PC-3 (cell line): ENCODE measurements around the gene PDE6G. TPM values are rescaled to one million over a fixed set of nuclear protein-coding genes. Genes with fewer than 3 reads are reported as not detected.
A peak's percentile ranks its signal among the peaks of the same experiment; 100 is the strongest.

ENCODE experiments used
- ATAC-seq: fragments of 200-7000 bp; cut with Tn5 transposase; 2 replicates; pipeline ENCODE4 v1.9.1; 2020; ENCODE audit warnings: mild to moderate bottlenecking, moderate library complexity
- Bru-seq: library from RNA; stranded (reverse); fragments of 400-500 nt; gene quantifications from one replicate; lab custom pipeline; 2021; lab: Mats Ljungman, UMichigan
- BruChase-seq, 2 experiments: library from RNA; stranded (reverse); fragments of 400-500 nt; gene quantifications; one replicate each; lab custom pipeline; 2021; lab: Mats Ljungman, UMichigan
- BruUV-seq: library from RNA; stranded (reverse); fragments of 400-500 nt; replicated peaks from 2 replicates; lab custom pipeline; 2021; lab: Mats Ljungman, UMichigan
- CTCF ChIA-PET: fragments of 300-600 bp; sonication (Branson Sonifier 250); formaldehyde crosslinking; loops from one replicate; lab custom pipeline; 2022; ENCODE audit warnings: antibody characterized with exemption; lab: Charles Lee
- POLR2A ChIA-PET: fragments of 300-600 bp; sonication (Branson Sonifier 250); formaldehyde crosslinking; loops from one replicate; lab custom pipeline; 2022; ENCODE audit warnings: antibody characterized with exemption; ENCODE audit not compliant: unreplicated experiment; lab: Charles Lee
- DNase-seq: peaks from one replicate; pipeline ENCODE4 v3.0.0-alpha.2; 2015
- H2AFZ ChIP-seq: fragments of 300-600 bp; sonication (generic); 2 replicates; pipeline ENCODE4 v1.6.0; 2016; ENCODE audit warnings: antibody characterized with exemption, low read length
- H3F3A ChIP-seq: fragments of 300-600 bp; sonication (generic); one replicate; pipeline ENCODE4 v1.6.0; 2017; ENCODE audit warnings: antibody characterized with exemption, low read length, control low read depth, mild to moderate bottlenecking; ENCODE audit not compliant: unreplicated experiment
- H3K27ac ChIP-seq: fragments of 300-600 bp; sonication (generic); 2 replicates; pipeline ENCODE4 v1.5.1; 2016; ENCODE audit warnings: mild to moderate bottlenecking, low read length
- H3K27me3 ChIP-seq: fragments of 300-600 bp; sonication (generic); 2 replicates; pipeline ENCODE4 v1.6.1; 2016; ENCODE audit warnings: low read length, mixed read lengths
- H3K36me3 ChIP-seq: fragments of 300-600 bp; sonication (generic); 2 replicates; pipeline ENCODE4 v1.6.1; 2016; ENCODE audit warnings: low read depth, mixed run types, low read length, mixed read lengths
- H3K4me1 ChIP-seq: fragments of 300-600 bp; sonication (generic); 2 replicates; pipeline ENCODE4 v1.5.1; 2016; ENCODE audit warnings: low read length; ENCODE audit not compliant: insufficient read depth
- H3K4me2 ChIP-seq: fragments of 300-600 bp; sonication (generic); 2 replicates; pipeline ENCODE4 v1.6.0; 2016; ENCODE audit warnings: low read length
- H3K4me3 ChIP-seq: fragments of 300-600 bp; sonication (generic); 2 replicates; pipeline ENCODE4 v1.5.1; 2016; ENCODE audit warnings: mild to moderate bottlenecking, low read length, mixed read lengths
- H3K79me2 ChIP-seq: fragments of 300-600 bp; sonication (generic); 2 replicates; pipeline ENCODE4 v1.6.1; 2017; ENCODE audit warnings: low read length, mixed read lengths
- H3K9ac ChIP-seq: fragments of 300-600 bp; sonication (generic); 2 replicates; pipeline ENCODE4 v1.6.0; 2016; ENCODE audit warnings: mild to moderate bottlenecking, low read length
- H3K9me2 ChIP-seq: fragments of 300-600 bp; sonication (generic); replicated peaks from 2 replicates; pipeline ENCODE4 v1.6.1; 2016; ENCODE audit warnings: mixed run types, low read length, mixed read lengths
- H3K9me3 ChIP-seq: fragments of 300-600 bp; sonication (generic); 2 replicates; pipeline ENCODE4 v1.6.1; 2016; ENCODE audit warnings: low read length, mixed read lengths
- H4K20me1 ChIP-seq: fragments of 300-600 bp; sonication (generic); 2 replicates; pipeline ENCODE4 v1.6.1; 2016; ENCODE audit warnings: low read length, mixed read lengths
- EZH2 ChIP-seq: fragments of 300-600 bp; sonication (generic); IDR thresholded peaks from one replicate; pipeline ENCODE4 v1.6.1; 2017; ENCODE audit warnings: antibody characterized with exemption, mild to moderate bottlenecking, low read length; ENCODE audit not compliant: unreplicated experiment
- EZH2phosphoT487 ChIP-seq: fragments of 300-600 bp; sonication (generic); IDR thresholded peaks from 2 replicates; pipeline ENCODE4 v1.6.1; 2018; ENCODE audit warnings: mild to moderate bottlenecking, antibody characterized with exemption, low read length, borderline replicate concordance
- intact Hi-C: fragments of 100-400 bp; cut with micrococcal nuclease; formaldehyde crosslinking; loops from 2 replicates; pipeline ENCODE4 v1.9.0; 2023
- long read RNA-seq: library from polyadenylated mRNA; unstranded; transcript quantifications from one replicate; pipeline ENCODE4 v2.0.0, GENCODE V29; 2021; ENCODE audit not compliant: unreplicated experiment
- total RNA-seq: library from RNA; depleted of rRNA; stranded (reverse); fragments of >200 nt; gene quantifications from 2 replicates; pipeline ENCODE4 v1.2.3, GENCODE V29; 2014; rRNA removed
- TF ChIP-seq, protein P1 (sequence below): fragments of 300-600 bp; sonication (generic); conservative IDR thresholded peaks from 2 replicates; pipeline ENCODE4 v1.5.1; 2017; ENCODE audit warnings: antibody characterized with exemption, low read depth, mild to moderate bottlenecking, low read length

PDE6G gene
- total RNA-seq (3.0 TPM in 1 of 2 replicates, not detected in the other), Bru-seq, nascent RNA (percentile 30 among the genes with signal in this experiment), BruChase-seq, experiment 1, labeled RNA remaining after a 6-hour chase (percentile 51 among the genes with signal in this experiment), BruChase-seq, experiment 2, labeled RNA remaining after a 2-hour chase (percentile 38 among the genes with signal in this experiment)
- long read RNA-seq, partial matches to known transcripts = 0 of 12 reads
- long read RNA-seq, other reads (novel, unspliced or antisense) = 12 of 12 reads

DNA sequence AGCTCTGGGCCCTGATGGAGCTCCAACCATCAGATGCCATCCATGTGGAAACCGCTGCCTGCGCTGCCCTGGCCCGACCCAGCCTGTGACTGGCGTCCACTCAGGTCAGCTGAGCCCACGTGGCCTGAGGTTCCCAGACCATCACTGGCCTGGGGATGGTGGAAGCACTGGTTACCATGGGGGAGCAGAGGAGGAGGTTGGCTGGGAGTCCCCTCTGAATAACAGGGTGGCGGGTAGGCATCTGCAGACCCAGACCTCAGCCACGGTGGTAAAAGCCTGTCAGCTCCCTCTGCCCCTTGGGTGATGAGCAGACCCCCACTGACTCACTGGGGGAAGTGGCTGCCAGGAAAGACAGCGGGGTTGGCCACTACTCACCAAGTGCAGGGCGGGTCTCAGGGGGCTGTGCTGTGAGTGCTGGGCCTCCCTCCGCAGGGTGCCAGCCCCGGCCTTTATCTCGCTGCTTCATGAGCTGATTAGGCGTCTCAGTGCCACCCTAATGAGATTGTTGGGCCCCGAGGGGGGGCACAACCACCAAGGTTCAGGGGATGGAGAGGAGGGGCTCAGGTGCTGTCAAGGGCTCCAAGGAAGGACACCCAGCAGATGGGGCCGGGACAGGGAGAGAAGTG is at the start of gene PDE6G:
TSS of gene PDE6G (minus strand) at position 425 of the 626 bp plus-strand sequence. CDS start 3,237 bp downstream, outside the sequence.
- Histone ChIP-seq H4K20me1 (no peaks in the 10 kb centered on the region), H2AFZ (no peak within 1 kb of the TSS), H3K4me1 (peaks cover 19% of the 10 kb centered on the region), H3K27me3 (no peaks in the 10 kb centered on the region), H3K9me3 (no peaks in the 10 kb centered on the region), H3K9me2 (no peaks in the 10 kb centered on the region), H3F3A (no peaks in the 10 kb centered on the region), H3K4me2 (no peak within 1 kb of the TSS), H3K27ac (no peak within 1 kb of the TSS), H3K4me3 (no peak within 1 kb of the TSS), H3K9ac (no peak within 1 kb of the TSS), H3K36me3 (no peaks in the 10 kb centered on the region), H3K79me2 (no peaks in the 10 kb centered on the region)
- ATAC-seq (no peak), DNase-seq (no peak)
- CTCF ChIA-PET = no interaction called here
- BruUV-seq = no TSS peak
- intact Hi-C loops = no loop called here
- no peak for TF ChIP-seq EZH2phosphoT487
- TF ChIP-seq, protein P1, sequence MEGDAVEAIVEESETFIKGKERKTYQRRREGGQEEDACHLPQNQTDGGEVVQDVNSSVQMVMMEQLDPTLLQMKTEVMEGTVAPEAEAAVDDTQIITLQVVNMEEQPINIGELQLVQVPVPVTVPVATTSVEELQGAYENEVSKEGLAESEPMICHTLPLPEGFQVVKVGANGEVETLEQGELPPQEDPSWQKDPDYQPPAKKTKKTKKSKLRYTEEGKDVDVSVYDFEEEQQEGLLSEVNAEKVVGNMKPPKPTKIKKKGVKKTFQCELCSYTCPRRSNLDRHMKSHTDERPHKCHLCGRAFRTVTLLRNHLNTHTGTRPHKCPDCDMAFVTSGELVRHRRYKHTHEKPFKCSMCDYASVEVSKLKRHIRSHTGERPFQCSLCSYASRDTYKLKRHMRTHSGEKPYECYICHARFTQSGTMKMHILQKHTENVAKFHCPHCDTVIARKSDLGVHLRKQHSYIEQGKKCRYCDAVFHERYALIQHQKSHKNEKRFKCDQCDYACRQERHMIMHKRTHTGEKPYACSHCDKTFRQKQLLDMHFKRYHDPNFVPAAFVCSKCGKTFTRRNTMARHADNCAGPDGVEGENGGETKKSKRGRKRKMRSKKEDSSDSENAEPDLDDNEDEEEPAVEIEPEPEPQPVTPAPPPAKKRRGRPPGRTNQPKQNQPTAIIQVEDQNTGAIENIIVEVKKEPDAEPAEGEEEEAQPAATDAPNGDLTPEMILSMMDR = no peak
- POLR2A ChIA-PET = no interaction called here

DNA sequence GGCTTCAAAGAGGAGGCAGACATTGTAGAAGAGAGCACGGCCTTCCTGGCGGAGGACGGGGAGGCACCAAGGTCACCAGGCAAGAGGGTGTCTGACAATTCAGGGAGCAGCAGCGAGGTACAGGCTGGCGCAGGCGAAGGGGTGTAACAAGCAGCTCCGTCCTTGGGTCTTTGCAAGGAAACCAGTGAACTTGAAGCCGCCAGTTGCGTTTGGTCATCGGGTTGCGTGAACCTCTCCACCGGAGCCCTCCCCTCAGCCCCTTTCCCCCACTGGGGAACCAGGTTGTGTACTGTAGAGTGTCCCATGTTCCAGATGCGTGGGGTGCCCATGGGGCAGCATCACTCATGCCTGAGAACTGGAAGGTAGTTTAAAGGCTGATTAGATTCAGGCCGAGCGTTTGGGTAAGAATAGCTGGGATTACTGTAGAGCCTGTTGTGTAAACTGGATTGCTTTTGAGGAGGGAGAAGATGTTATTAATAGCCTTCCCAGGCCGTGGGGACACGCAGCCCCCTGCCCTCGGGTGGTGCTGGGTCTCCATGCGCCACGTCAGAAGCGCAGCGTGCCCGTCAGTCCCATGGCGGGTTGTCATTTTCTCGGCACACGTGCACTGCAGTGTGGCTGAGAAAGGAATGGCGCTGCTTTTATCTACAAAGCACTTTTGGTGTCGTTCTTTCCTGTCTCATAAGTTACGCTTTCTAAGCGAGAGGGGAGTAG is 49.3 kb upstream of the PDE6G start:
- no peak overlapping the region for H3K27ac ChIP-seq
- BruUV-seq = no TSS peak
- H3K27me3 ChIP-seq = no peaks in the 10 kb centered on the region
- TF ChIP-seq, protein P1 = no peak
- TF ChIP-seq EZH2phosphoT487 (no peak), EZH2 (no peak)
- no peak overlapping the region for H3K4me2 ChIP-seq
- H2AFZ ChIP-seq = no peak overlapping the region
- CTCF ChIA-PET = no interaction called here
- POLR2A ChIA-PET = no interaction called here
- H3F3A ChIP-seq = no peaks in the 10 kb centered on the region
- DNase-seq (no peak), ATAC-seq (no peak)
- no peaks in the 10 kb centered on the region for H3K9me2 ChIP-seq
- peaks cover 30% of the 10 kb centered on the region for H3K4me1 ChIP-seq
- intact Hi-C loops = no loop called here
- H3K79me2 ChIP-seq = peaks cover 61% of the 10 kb centered on the region
- H3K36me3 ChIP-seq = peaks cover 40% of the 10 kb centered on the region
- no peak overlapping the region for H3K9ac ChIP-seq
- no peak overlapping the region for H3K4me3 ChIP-seq
- H3K9me3 ChIP-seq = no peaks in the 10 kb centered on the region
- H4K20me1 ChIP-seq = peaks cover 15% of the 10 kb centered on the region; the same call in 1 of the 2 replicates
